ENCODE results near the gene ALX3.

Gene ALX3

GRCh38 chr1:110114784-110115183, 44.3 kb upstream of the ALX3 start:
- no peak overlapping the region for H3K9ac ChIP-seq (ENCODE audit: low read length)
- H3K27me3 ChIP-seq (ENCODE audit: low read length), result no peaks in the 10 kb centered on the region
- no peaks in the 10 kb centered on the region for H3K9me3 ChIP-seq (ENCODE audit: insufficient read depth, low read length)
- H3K9me2 ChIP-seq (replicated peaks; ENCODE audit: insufficient read depth, low read length), result no peaks in the 10 kb centered on the region
- H3K27ac ChIP-seq (ENCODE audit: low read depth, low read length), result no peak overlapping the region
- H4K20me1 ChIP-seq (ENCODE audit: low read depth, low read length), result no peaks in the 10 kb centered on the region
- H3K4me3 ChIP-seq (ENCODE audit: insufficient read depth, low read length, poor library complexity, severe bottlenecking), result no peak overlapping the region
- H3K36me3 ChIP-seq (ENCODE audit: low read length), result no peaks in the 10 kb centered on the region
- no peak overlapping the region for H2AFZ ChIP-seq (ENCODE audit: low read depth, low read length, severe bottlenecking)
- TF ChIP-seq EZH2phosphoT487 (conservative IDR thresholded peaks at IDR 0.05; ENCODE audit: low read length), result no peak
- TF ChIP-seq CTCF (IDR thresholded peaks at IDR 0.05; ENCODE audit: insufficient read depth, low read length, poor library complexity, severe bottlenecking), result no peak
- H3K79me2 ChIP-seq (ENCODE audit: insufficient read depth, low read length), result no peaks in the 10 kb centered on the region
- H3K4me2 ChIP-seq (ENCODE audit: low read depth, low read length, poor library complexity, severe bottlenecking), result no peak overlapping the region
- H3F3A ChIP-seq (ENCODE audit: insufficient read depth), result no peaks in the 10 kb centered on the region

DNA sequence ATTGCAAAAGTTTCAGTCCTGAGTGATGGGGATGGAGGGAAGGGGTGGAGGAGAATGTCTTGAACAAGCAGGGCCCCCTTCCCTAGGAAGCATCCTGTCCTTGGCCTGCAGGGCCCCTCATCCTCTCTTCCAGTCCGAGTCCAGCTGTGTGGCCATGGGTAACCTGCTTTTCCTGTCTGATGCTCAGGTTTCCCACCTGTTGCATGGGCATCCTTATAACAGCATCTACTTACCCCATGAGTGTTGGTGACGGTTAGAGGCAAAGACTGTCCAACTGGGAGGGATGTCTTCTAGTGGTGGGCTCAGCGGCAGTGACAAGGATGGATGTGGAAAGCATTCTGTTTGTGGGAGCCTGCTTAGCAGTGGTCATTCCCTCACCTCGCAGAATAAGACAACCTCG, 43.7 kb upstream of the ALX3 start:
- H3F3A ChIP-seq (ENCODE audit: insufficient read depth), result no peaks in the 10 kb centered on the region
- TF ChIP-seq CTCF (IDR thresholded peaks at IDR 0.05; ENCODE audit: insufficient read depth, low read length, poor library complexity, severe bottlenecking) (no peak), EZH2phosphoT487 (conservative IDR thresholded peaks at IDR 0.05; ENCODE audit: low read length) (no peak)
- H3K27me3 ChIP-seq (ENCODE audit: low read length), result no peaks in the 10 kb centered on the region

GRCh38 chr1:110113551-110113950, 43.1 kb upstream of the ALX3 start:
- Histone ChIP-seq H3K79me2 (ENCODE audit: insufficient read depth, low read length) (no peaks in the 10 kb centered on the region), H2AFZ (ENCODE audit: low read depth, low read length, severe bottlenecking) (no peak overlapping the region), H3K9ac (ENCODE audit: low read length) (no peak overlapping the region), H4K20me1 (ENCODE audit: low read depth, low read length) (no peaks in the 10 kb centered on the region), H3K27ac (ENCODE audit: low read depth, low read length) (no peak overlapping the region), H3K9me2 (replicated peaks; ENCODE audit: insufficient read depth, low read length) (no peaks in the 10 kb centered on the region), H3K27me3 (ENCODE audit: low read length) (no peaks in the 10 kb centered on the region), H3K4me2 (ENCODE audit: low read depth, low read length, poor library complexity, severe bottlenecking) (no peak overlapping the region), H3F3A (ENCODE audit: insufficient read depth) (no peaks in the 10 kb centered on the region), H3K4me3 (ENCODE audit: insufficient read depth, low read length, poor library complexity, severe bottlenecking) (no peak overlapping the region), H3K36me3 (ENCODE audit: low read length) (no peaks in the 10 kb centered on the region), H3K9me3 (ENCODE audit: insufficient read depth, low read length) (no peaks in the 10 kb centered on the region)
- TF ChIP-seq EZH2phosphoT487 (conservative IDR thresholded peaks at IDR 0.05; ENCODE audit: low read length), result no peak
- no peak for TF ChIP-seq CTCF (IDR thresholded peaks at IDR 0.05; ENCODE audit: insufficient read depth, low read length, poor library complexity, severe bottlenecking)

More for the DNA sequence above, 43.7 kb upstream of the ALX3 start:
- Histone ChIP-seq H4K20me1 (ENCODE audit: low read depth, low read length) (no peaks in the 10 kb centered on the region), H3K4me2 (ENCODE audit: low read depth, low read length, poor library complexity, severe bottlenecking) (no peak overlapping the region), H3K9me3 (ENCODE audit: insufficient read depth, low read length) (no peaks in the 10 kb centered on the region), H3K27ac (ENCODE audit: low read depth, low read length) (no peak overlapping the region), H3K79me2 (ENCODE audit: insufficient read depth, low read length) (no peaks in the 10 kb centered on the region), H3K9me2 (replicated peaks; ENCODE audit: insufficient read depth, low read length) (no peaks in the 10 kb centered on the region), H3K9ac (ENCODE audit: low read length) (no peak overlapping the region), H3K36me3 (ENCODE audit: low read length) (no peaks in the 10 kb centered on the region), H3K4me3 (ENCODE audit: insufficient read depth, low read length, poor library complexity, severe bottlenecking) (no peak overlapping the region), H2AFZ (ENCODE audit: low read depth, low read length, severe bottlenecking) (no peak overlapping the region)

Data from SU-DHL-6 (cell line).